ENCODE results near the gene APLF.
"Not testable (repeated sequence)": the region's sequence is repeated elsewhere in the genome, so short reads cannot be mapped to it uniquely, and the experiment has no call there.

The APLF gene

DNA sequence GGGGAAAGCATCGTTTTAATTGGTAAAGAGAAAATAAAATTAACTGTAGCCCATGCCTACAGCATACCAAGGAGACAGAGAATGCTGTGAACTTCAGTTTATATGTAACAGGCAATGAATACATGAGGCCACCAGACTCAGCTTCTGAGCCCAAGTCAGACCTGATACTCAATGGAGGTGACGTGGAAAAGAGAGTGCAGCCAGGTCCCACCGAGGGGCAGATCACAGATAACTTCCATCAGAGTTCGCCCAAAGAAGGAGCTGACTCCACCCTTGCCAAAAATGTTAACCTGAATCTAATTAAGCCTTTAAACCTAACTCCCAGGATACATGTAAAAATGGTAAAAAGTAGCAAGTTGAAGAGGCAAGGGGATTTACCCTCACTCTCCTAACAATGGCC is 123.8 kb downstream of the APLF start:
- no peak for DNase-seq

DNA sequence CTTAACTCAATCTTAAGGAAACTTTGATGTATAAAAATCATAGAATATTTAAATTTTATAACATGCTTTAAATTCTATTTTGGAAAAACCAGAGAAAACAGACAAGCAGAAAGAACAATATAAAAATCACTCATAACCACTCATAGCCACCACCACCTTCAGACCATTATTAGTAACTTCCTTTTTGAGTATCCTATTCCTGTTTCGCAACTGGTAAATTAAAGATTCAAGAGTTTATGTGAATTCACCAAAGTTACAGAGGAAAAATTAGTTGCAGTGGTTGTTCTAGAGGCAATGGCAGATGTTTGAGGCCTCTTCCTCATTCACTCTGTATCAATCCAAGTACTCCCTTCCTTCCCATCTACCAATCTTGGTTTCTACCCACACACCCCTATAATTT is 126.7 kb downstream of the APLF start:
- DNase-seq = no peak

- DNase-seq = no peak
These were observed 127.5 kb downstream of the APLF start for GRCh38 chr2:68594674-68595492.

GRCh38 chr2:68595493-68595785 is 128.1 kb downstream of the APLF start:
- not testable (repeated sequence) for DNase-seq

- not testable (repeated sequence) for DNase-seq
These were observed 133.1 kb downstream of the APLF start for GRCh38 chr2:68600495-68600894.

DNA sequence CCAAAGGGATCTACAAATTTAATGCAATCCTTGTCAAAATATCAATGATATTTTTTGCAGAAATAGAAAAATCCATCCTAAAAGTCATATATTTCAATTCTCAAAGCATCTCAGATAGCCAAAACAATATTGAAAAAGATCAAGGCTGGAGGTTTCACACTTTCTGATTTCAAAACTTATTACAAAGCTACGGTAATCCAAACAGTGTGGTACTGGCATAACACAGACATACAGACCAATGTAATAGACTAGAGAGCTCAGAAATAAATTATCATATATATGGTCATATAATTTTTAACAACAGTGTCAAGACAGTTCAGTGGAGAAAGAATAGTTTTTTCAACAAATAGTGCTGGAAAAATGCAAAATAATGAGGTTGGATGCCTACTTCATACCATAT is 135.7 kb downstream of the APLF start:
- no peak for DNase-seq

DNA sequence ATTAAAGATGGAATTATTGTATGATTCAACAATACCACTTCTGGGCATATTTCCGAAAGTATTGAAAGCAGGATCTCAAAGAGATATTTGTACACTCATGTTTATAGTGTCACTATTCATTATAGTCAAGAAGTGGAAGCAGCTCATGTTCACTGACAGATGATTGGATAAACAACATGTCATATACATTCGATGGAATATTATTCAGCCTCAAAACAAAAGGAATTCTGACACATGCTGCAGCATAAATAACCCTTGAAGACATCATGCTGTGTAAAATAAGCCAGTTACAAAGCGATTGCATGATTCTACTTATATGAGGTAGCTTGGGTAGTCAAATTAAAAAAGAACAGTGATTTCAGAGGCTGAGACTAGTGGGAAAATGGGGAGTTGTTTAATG is 136.7 kb downstream of the APLF start:
- no peak for DNase-seq

GRCh38 chr2:68605939-68606338 is 138.6 kb downstream of the APLF start:
- no peak for DNase-seq

GRCh38 chr2:68606759-68607158 is 139.4 kb downstream of the APLF start:
- DNase-seq = no peak

- no peak for DNase-seq
These were observed 140.5 kb downstream of the APLF start for GRCh38 chr2:68607837-68608236.

GRCh38 chr2:68612765-68613519 is 145.6 kb downstream of the APLF start:
- no peak for DNase-seq

DNA sequence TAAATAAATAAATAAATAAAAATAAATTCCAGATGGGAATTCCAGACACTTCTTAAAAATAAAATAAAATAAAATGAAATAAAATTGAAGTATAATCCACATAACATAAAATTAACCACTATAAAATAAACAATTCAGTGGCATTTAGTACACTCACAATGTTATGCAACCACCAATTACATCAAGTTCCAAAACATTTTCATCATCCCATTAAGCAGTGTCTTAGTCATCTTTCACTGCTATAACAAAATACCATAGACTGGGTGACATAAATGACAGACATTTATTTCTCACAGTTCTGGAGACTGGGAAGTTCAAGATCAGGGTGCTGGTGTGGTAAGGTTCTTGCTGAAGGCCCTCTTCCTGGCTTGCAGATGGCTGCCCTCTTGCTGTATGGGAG is 153.4 kb downstream of the APLF start:
- no peak for DNase-seq

DNA sequence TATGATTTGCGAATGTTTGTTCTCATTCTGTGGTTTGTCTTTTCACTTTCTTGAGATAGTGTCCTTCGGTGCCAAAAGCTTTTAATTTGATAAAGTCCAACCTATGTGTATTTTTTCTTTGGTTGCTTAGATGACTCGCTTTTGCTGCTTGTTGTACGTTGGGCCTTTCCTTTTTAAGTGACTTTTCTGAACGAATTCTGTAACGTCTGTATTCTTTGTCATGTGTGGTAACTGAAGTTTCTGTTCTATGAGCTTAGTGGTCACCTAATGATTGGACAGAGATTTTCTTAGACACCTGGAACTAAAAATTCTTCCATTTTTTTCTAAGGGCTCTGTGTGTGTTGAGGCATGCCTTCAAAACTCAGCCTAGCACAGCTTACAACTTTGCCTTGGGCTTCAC is 156.4 kb downstream of the APLF start:
- DNase-seq = no peak

DNA sequence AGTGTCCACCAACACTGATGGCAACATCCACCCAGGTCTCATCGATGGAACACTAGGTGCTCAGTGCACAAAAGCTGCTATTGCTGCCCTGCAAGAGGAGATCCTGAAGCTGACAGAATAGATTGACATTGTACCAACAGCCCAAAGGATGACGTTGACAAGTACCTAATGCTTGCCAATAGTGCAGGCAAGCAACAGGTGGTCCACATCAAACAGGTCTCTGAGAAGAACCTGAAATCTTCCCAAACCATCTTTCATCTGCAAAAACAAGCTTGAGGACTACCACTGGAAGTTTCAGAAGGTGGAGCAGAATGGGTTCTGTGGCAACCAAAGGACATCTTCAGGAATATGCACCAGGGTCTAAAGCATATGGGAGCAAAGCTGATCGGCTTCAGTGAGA is 160.2 kb downstream of the APLF start:
- no peak for DNase-seq
